ENCODE data around the gene ZCCHC4. TPM values are rescaled to one million over a fixed set of nuclear protein-coding genes. Genes with fewer than 3 reads are reported as not detected.

The ZCCHC4 gene
- total and polyA plus RNA-seq, 2 of the 4 experiments (the other 2 are of a cell fraction), result 7.9 to 8.1 TPM

DNA sequence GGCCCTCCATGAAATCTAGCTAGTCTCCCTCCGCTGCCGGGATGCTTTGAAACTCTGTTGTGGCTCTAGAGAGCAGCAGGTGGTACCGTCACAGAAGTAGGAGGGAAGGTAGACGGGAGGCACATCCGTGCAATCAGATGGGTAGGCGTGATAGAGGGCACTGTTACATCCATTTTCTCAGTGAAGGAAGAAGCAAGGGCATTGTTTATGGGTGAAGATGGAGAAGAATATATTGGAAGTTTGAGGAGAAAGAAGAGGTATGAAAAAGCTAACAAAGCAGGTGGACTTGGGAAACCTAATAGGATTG, 65.8 kb downstream of the ZCCHC4 start:
- TF ChIP-seq CEBPB (IDR thresholded peaks at IDR 0.05; ENCODE audit: low read depth, low read length) (no peak), MAZ (IDR thresholded peaks at IDR 0.05; ENCODE audit: borderline replicate concordance, low read depth, low read length) (no peak), POLR2A (IDR thresholded peaks at IDR 0.05; ENCODE audit: low read depth, low read length) (no peak), CHD1 (IDR thresholded peaks at IDR 0.05; ENCODE audit: low read depth, low read length) (no peak), SMC3 (IDR thresholded peaks at IDR 0.05; ENCODE audit: low read depth, low read length) (no peak), BHLHE40 (IDR thresholded peaks at IDR 0.05; ENCODE audit: low read depth, low read length) (no peak)
- TF ChIP-seq, protein P1, sequence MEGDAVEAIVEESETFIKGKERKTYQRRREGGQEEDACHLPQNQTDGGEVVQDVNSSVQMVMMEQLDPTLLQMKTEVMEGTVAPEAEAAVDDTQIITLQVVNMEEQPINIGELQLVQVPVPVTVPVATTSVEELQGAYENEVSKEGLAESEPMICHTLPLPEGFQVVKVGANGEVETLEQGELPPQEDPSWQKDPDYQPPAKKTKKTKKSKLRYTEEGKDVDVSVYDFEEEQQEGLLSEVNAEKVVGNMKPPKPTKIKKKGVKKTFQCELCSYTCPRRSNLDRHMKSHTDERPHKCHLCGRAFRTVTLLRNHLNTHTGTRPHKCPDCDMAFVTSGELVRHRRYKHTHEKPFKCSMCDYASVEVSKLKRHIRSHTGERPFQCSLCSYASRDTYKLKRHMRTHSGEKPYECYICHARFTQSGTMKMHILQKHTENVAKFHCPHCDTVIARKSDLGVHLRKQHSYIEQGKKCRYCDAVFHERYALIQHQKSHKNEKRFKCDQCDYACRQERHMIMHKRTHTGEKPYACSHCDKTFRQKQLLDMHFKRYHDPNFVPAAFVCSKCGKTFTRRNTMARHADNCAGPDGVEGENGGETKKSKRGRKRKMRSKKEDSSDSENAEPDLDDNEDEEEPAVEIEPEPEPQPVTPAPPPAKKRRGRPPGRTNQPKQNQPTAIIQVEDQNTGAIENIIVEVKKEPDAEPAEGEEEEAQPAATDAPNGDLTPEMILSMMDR (conservative IDR thresholded peaks at IDR 0.05; ENCODE audit: low read depth, low read length), result no peak
- TF ChIP-seq, protein P2, sequence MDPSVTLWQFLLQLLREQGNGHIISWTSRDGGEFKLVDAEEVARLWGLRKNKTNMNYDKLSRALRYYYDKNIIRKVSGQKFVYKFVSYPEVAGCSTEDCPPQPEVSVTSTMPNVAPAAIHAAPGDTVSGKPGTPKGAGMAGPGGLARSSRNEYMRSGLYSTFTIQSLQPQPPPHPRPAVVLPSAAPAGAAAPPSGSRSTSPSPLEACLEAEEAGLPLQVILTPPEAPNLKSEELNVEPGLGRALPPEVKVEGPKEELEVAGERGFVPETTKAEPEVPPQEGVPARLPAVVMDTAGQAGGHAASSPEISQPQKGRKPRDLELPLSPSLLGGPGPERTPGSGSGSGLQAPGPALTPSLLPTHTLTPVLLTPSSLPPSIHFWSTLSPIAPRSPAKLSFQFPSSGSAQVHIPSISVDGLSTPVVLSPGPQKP (IDR thresholded peaks at IDR 0.05; ENCODE audit: borderline replicate concordance, low read depth, low read length), result no peak
- TF ChIP-seq, protein P3, sequence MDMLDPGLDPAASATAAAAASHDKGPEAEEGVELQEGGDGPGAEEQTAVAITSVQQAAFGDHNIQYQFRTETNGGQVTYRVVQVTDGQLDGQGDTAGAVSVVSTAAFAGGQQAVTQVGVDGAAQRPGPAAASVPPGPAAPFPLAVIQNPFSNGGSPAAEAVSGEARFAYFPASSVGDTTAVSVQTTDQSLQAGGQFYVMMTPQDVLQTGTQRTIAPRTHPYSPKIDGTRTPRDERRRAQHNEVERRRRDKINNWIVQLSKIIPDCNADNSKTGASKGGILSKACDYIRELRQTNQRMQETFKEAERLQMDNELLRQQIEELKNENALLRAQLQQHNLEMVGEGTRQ (IDR thresholded peaks at IDR 0.05; ENCODE audit: low read depth, low read length), result no peak
- dilution Hi-C loops (cut with HindIII; ENCODE audit: low sequenced_read_pairs, unreplicated experiment) (no loop called here), in situ Hi-C loops (cut with MboI; ENCODE audit: low sequenced_read_pairs) (no loop called here), intact Hi-C loops (cut with micrococcal nuclease) (loop anchor here (10.0 kb wide), 1 partner anchor 524 kb away; no protein-coding TSS in a partner anchor)
- Histone ChIP-seq H3K27ac (ENCODE audit: insufficient read depth, low read length) (no peak overlapping the region), H2AFZ (replicated peaks; ENCODE audit: low read length, poor library complexity) (no peak overlapping the region), H3K79me1 (ENCODE audit: low read depth in 1 of 2, low read length in 2 of 2) (peaks cover 23 to 29% of the 10 kb centered on the region in 2 experiments), H3K9me1 (ENCODE audit: insufficient read depth, low read length) (peaks cover 16% of the 10 kb centered on the region), H3K4ac (ENCODE audit: low read depth, low read length) (no peak overlapping the region), H2AK5ac (ENCODE audit: low read depth, low read length) (no peak overlapping the region), H3K9ac (ENCODE audit: low read depth, low read length) (no peak overlapping the region), H4K20me1 (ENCODE audit: insufficient read depth, low read length) (no peaks in the 10 kb centered on the region), H3K4me2 (ENCODE audit: low read depth, low read length) (peak overlapping the region; percentile 87), H2AK9ac (replicated peaks; ENCODE audit: low read depth, low read length, poor library complexity) (peak overlapping the region; percentile 57), H2BK20ac (ENCODE audit: low read depth, low read length) (no peak overlapping the region), H4K91ac (ENCODE audit: insufficient read depth, low read depth, low read length) (no peak overlapping the region), H3K9me3 (ENCODE audit: control insufficient read depth, insufficient read depth, low read length) (no peaks in the 10 kb centered on the region), H2BK5ac (ENCODE audit: low read depth, low read length, poor library complexity, severe bottlenecking) (no peak overlapping the region), H4K8ac (ENCODE audit: low read depth in 2 of 2, low read length in 2 of 2) (no peak overlapping the region; a peak in 1 of 4 replicates), H3K4me1 (ENCODE audit: control insufficient read depth, insufficient read depth, low read length) (peaks cover 5% of the 10 kb centered on the region), H3K18ac (ENCODE audit: low read depth, low read length) (no peak overlapping the region), H2BK15ac (ENCODE audit: low read depth, low read length) (no peak overlapping the region), H3K36me3 (ENCODE audit: control insufficient read depth, insufficient read depth, low read length) (peaks cover 5% of the 10 kb centered on the region; the same call in 1 of the 2 replicates), H3K14ac (replicated peaks; ENCODE audit: low read depth, low read length) (no peak overlapping the region), H4K5ac (ENCODE audit: low read depth, low read length) (no peak overlapping the region), H3K27me3 (ENCODE audit: control insufficient read depth, insufficient read depth, low read length) (no peaks in the 10 kb centered on the region), H2BK120ac (ENCODE audit: low read depth, low read length) (no peak overlapping the region), H3K4me3 (ENCODE audit: insufficient read depth, low read depth, low read length) (peak overlapping the region; percentile 99), H3K23ac (ENCODE audit: low read depth, low read length) (no peak overlapping the region), H3K56ac (ENCODE audit: extremely low read depth, insufficient read depth, low read length) (no peak overlapping the region)
- CTCF ChIA-PET, result no interaction called here
- no TSS peak for BruUV-seq (replicated peaks)
- POLR2A ChIA-PET (ENCODE audit: unreplicated experiment), result no interaction called here
- ATAC-seq (ENCODE audit: low read depth) (no peak), DNase-seq (no peak)
- WGBS, 2 experiments (ENCODE audit: extremely low coverage in 2 of 2, insufficient read length in 1 of 2), result 71% methylated on average over 6 of the region's 6 CpGs; no CpG with 5 or more reads in 1 of the 2 experiments

Measured in IMR-90 (cell line).